Suprapubic skin (tissue), 4 donors: ENCODE results near the gene DDB1.

Experiments used
- CTCF ChIP-seq, 2 donors: fragments of 200-600 bp in 1 of 2; fragments of 450-650 bp in 1 of 2; sonication (generic) in 1 of 2; IDR thresholded peaks; one replicate each; pipeline ENCODE4 v1.5.1; 2016 to 2019; ENCODE audit warnings: antibody characterized with exemption in 2 of 2, mild to moderate bottlenecking in 1 of 2, moderate library complexity in 1 of 2
- EP300 ChIP-seq: sonication (generic); formaldehyde crosslinking; IDR thresholded peaks from one replicate; pipeline ENCODE4 v1.6.1; 2017; ENCODE audit warnings: antibody characterized with exemption
- POLR2A ChIP-seq, 2 donors: fragments of 450-650 bp; IDR thresholded peaks; one replicate each; pipeline ENCODE4 v1.6.1; 2017; ENCODE audit warnings: antibody characterized with exemption in 2 of 2, mild to moderate bottlenecking in 2 of 2, moderate library complexity in 2 of 2
- POLR2AphosphoS5 ChIP-seq, 3 donors: sonication (generic); formaldehyde crosslinking; IDR thresholded peaks; one replicate each; pipeline ENCODE4 v1.6.1; 2017; ENCODE audit warnings: antibody characterized with exemption in 3 of 3

GRCh38 chr11:61339490-61339878, 6.6 kb upstream of the DDB1 start:
- TF ChIP-seq CTCF (IDR thresholded peaks at IDR 0.05) (no peak), POLR2A (IDR thresholded peaks at IDR 0.05) (no peak), POLR2AphosphoS5 (IDR thresholded peaks at IDR 0.05) (no peak), EP300 (no peak)
